GM13976 (cell line): ENCODE results near the gene BRD3.

Experiments
- DNase-seq: peaks from one replicate; pipeline ENCODE4 v3.0.0; 2012; ENCODE audit warnings: low spot score
- CTCF ChIP-seq: IDR thresholded peaks from 2 replicates; pipeline ENCODE4 v1.5.1; 2012; ENCODE audit warnings: borderline replicate concordance, mild to moderate bottlenecking; ENCODE audit not compliant: insufficient read depth; ENCODE audit errors: extremely low read depth, missing control alignments, control extremely low read depth
- in situ Hi-C: fragments of 300-500 bp; cut with MboI; formaldehyde crosslinking; loops from one replicate; pipeline ENCODE4 v1.12.0; 2022; ENCODE audit warnings: low sequenced_read_pairs, mixed read lengths, inconsistent platforms; ENCODE audit not compliant: unreplicated experiment

BRD3 gene

GRCh38 chr9:134044944-134045343, 22.9 kb downstream of the BRD3 start:
- TF ChIP-seq CTCF = no peak
- in situ Hi-C loops = no loop called here
- no peak for DNase-seq

- DNase-seq = no peak
- no peak for TF ChIP-seq CTCF
- in situ Hi-C loops = no loop called here
Measured at GRCh38 chr9:134043531-134043988, 24.3 kb downstream of the BRD3 start.

GRCh38 chr9:134041649-134041962, 26.2 kb downstream of the BRD3 start:
- no peak for TF ChIP-seq CTCF
- in situ Hi-C loops = no loop called here
- no peak for DNase-seq

- TF ChIP-seq CTCF = no peak
- DNase-seq = no peak
- in situ Hi-C loops = no loop called here
Measured at GRCh38 chr9:134040781-134041648, 26.8 kb downstream of the BRD3 start.

GRCh38 chr9:134040176-134040565, 27.7 kb downstream of the BRD3 start:
- in situ Hi-C loops = no loop called here
- TF ChIP-seq CTCF = no peak
- DNase-seq = no peak

GRCh38 chr9:134039386-134040175, 28.2 kb downstream of the BRD3 start:
- DNase-seq = no peak
- no peak for TF ChIP-seq CTCF
- in situ Hi-C loops = no loop called here
